Mesothelial cell of epicardium (in vitro differentiated cells): ENCODE measurements around the gene GRK2. TPM values are rescaled to one million over a fixed set of nuclear protein-coding genes. Genes with fewer than 3 reads are reported as not detected.

Source experiments
- DNase-seq, 2 experiments: peaks; one replicate each; pipeline ENCODE4 v3.0.0; 2021; ENCODE audit warnings: low spot score in 2 of 2; ENCODE audit not compliant: unreplicated experiment in 2 of 2
- H3K27ac Mint-ChIP-seq: 2 replicates; pipeline ENCODE4 v1.8.0; 2021; ENCODE audit warnings: mixed read lengths
- H3K27me3 Mint-ChIP-seq: 2 replicates; pipeline ENCODE4 v1.8.0; 2021; ENCODE audit warnings: low read depth, mixed read lengths
- H3K36me3 Mint-ChIP-seq: 2 replicates; pipeline ENCODE4 v1.8.0; 2021; ENCODE audit warnings: mixed read lengths
- H3K4me1 Mint-ChIP-seq: 2 replicates; pipeline ENCODE4 v1.8.0; 2021; ENCODE audit warnings: mixed read lengths
- H3K4me3 Mint-ChIP-seq: 2 replicates; pipeline ENCODE4 v1.8.0; 2021; ENCODE audit warnings: mild to moderate bottlenecking, moderate library complexity, mixed read lengths
- H3K9me3 Mint-ChIP-seq: 2 replicates; pipeline ENCODE4 v1.8.0; 2021; ENCODE audit warnings: mixed read lengths
- total RNA-seq: library from RNA; stranded (reverse); gene quantifications from 3 replicates; pipeline ENCODE4 v1.2.1, GENCODE V29; 2021
- TF ChIP-seq, protein P1 (sequence below): fragments of 200-600 bp; sonication (generic); IDR thresholded peaks from one replicate; pipeline ENCODE4 v1.5.0; 2021; ENCODE audit warnings: antibody characterized with exemption; ENCODE audit not compliant: unreplicated experiment

The GRK2 gene
- total RNA-seq, 1 donor from 2014 or later = 46.4 TPM

DNA sequence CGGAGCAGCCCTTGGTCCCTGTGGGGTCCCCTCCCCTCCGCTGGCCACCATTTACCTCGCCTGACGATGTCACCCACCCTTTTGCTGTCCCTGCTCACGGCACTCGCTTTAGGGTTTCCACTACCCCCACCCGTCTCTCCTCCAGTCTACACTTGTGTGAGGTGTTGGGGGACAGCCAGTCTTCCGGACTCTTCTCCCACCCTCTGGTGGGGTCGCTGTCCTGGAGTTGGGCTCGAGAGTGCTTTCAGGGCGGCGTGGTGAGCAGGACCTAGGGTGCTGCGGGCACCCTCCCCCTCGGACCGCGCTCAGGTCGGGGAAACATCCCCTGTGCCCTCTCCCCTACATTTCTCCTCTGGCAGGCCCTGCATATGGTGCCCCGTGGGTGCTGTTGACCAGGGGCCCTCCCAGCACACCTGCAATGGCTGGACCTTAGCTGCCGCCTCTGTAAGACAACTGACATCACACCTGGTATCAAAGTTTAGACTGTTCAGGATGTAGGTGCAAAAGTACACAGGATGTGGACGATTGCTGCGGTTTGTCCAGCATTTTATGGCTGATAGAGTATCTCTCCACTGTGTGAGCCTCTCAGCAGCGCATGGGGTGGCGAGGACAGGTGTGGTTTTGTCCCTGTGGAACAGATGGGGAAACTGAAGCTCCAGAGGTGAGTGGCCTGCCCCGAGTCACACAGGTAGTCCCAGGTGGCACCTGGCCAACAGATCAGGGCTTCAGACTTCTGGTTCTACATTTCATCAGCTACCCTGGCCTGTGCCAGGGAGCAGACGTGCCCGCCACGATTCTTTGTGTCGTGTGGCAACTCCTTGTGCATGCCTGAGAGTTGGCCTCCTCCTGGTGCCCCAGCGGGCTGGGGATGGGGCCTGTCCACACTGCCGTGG is 1.2 kb downstream of the GRK2 start:
- DNase-seq = no peak
- peaks cover 46% of the 10 kb centered on the region for H3K4me1 Mint-ChIP-seq
- H3K27me3 Mint-ChIP-seq = no peaks in the 10 kb centered on the region

DNA sequence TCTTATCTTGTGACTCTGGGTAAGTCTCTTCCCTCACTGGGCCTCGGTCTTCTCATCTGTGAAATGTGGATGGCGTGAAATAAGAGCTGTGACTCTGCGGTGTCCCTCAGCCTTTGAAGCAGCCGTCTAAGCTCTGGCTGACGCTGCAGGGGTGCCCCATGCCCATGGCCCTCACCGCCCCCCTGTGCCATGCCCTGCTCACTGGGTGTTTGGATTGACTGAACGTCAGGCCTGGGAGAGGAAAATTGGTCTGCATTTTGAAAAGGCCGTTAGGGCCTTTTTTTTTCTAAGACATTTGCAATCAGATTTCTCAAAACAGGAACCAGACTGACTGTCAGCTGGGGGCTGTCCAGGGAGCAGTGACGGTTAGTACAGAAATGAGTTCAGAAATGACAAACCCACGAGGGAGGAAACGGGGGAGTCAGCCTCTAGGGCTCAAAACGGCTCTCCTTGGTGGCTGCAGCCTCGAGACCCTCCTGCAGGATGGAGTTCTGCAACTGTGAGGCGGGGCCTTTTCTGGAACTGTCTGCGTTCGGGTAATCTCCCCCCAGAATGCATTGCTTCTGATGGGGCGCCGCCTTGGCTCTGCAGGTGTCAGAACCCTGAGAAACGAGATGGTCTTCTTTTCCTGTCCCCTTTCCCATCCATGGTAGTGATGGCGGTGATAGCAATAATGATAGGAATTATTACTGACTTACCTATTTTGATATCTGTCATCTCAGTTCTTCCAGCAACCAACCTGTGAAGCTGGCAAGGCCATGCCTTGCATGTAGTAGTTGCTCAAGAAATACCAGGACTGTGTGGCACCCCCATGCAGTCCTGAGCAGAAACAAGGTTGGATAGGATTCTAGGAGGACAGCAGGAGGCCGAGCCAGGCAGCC is 2.0 kb downstream of the GRK2 start:
- H3K27me3 Mint-ChIP-seq = no peaks in the 10 kb centered on the region
- no peaks in the 10 kb centered on the region for H3K36me3 Mint-ChIP-seq
- peaks cover 37% of the 10 kb centered on the region for H3K4me1 Mint-ChIP-seq
- no peak for DNase-seq
- H3K4me3 Mint-ChIP-seq = peak overlapping the region; percentile 93
- no peak overlapping the region for H3K27ac Mint-ChIP-seq
- TF ChIP-seq, protein P1, sequence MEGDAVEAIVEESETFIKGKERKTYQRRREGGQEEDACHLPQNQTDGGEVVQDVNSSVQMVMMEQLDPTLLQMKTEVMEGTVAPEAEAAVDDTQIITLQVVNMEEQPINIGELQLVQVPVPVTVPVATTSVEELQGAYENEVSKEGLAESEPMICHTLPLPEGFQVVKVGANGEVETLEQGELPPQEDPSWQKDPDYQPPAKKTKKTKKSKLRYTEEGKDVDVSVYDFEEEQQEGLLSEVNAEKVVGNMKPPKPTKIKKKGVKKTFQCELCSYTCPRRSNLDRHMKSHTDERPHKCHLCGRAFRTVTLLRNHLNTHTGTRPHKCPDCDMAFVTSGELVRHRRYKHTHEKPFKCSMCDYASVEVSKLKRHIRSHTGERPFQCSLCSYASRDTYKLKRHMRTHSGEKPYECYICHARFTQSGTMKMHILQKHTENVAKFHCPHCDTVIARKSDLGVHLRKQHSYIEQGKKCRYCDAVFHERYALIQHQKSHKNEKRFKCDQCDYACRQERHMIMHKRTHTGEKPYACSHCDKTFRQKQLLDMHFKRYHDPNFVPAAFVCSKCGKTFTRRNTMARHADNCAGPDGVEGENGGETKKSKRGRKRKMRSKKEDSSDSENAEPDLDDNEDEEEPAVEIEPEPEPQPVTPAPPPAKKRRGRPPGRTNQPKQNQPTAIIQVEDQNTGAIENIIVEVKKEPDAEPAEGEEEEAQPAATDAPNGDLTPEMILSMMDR = no peak
- no peaks in the 10 kb centered on the region for H3K9me3 Mint-ChIP-seq

More for the DNA sequence above, 1.2 kb downstream of the GRK2 start:
- Mint-ChIP-seq H3K27ac (peak overlapping the region; percentile 92), H3K36me3 (no peaks in the 10 kb centered on the region), H3K9me3 (no peaks in the 10 kb centered on the region), H3K4me3 (peak overlapping the region; percentile 93)
- TF ChIP-seq, protein P1 = no peak

DNA sequence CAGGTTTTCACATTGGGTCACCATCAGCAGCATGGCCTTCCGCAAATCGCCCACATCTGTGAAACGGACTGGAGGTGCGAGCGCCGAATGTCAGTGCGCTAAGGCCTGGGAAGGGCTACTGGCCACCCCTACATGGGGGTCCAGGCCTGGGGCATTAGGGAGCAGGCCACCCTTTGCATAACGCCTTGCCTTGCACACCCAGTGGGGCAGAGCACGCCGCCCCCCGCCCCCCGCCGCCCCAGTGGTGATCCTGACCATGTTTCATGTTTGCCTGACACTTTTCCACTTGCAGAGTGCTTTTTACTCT is 2.6 kb downstream of the GRK2 start:
- H3K27me3 Mint-ChIP-seq = no peaks in the 10 kb centered on the region
- peak overlapping the region; percentile 17 for H3K4me3 Mint-ChIP-seq
- DNase-seq = no peak
- no peaks in the 10 kb centered on the region for H3K9me3 Mint-ChIP-seq
- no peak overlapping the region for H3K27ac Mint-ChIP-seq
- H3K4me1 Mint-ChIP-seq = peaks cover 36% of the 10 kb centered on the region
- H3K36me3 Mint-ChIP-seq = no peaks in the 10 kb centered on the region
- TF ChIP-seq, protein P1 = no peak

DNA sequence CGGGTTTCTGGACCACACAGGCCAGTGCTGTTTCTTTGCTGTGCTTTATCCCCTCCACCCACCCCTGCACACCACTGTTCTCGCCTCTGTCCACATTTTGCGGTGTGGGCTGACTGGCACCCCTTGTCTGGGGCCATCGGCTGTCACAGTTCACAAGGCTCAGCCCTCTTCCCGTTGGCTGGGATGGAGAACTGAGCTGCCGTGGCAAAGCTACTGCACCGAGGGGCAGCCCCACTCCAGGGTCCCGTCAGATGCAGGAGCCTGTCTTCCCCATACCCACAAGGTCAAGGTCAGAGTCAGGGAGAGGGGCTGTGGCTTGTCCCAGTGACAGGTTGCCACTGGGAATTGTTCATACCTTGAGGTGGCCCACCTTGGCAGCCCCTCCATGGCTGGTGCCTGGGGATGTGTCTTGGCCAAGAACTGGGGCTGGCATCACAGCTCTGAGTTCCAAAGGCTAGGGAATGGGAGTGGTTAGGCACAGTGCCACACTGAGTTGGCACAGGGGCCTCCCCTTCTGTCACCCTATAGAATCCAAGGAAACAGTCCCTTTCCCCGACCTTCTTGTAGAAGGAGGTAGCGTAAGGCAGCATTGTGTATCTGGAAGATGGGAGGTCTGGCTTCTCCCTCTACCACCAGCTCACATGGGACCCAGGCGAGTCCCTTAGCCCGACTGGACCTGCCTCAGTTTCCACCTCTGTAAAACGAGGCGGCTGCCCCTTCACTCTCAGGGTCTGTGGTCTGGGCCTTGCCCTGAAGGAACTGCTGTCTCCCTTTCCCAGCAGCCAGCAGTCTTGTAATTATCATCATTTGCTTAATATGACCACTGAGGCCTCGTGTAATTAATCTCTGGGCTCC is 3.4 kb downstream of the GRK2 start:
- H3K36me3 Mint-ChIP-seq = no peaks in the 10 kb centered on the region
- TF ChIP-seq, protein P1 = no peak
- peaks cover 36% of the 10 kb centered on the region for H3K4me1 Mint-ChIP-seq
- no peaks in the 10 kb centered on the region for H3K9me3 Mint-ChIP-seq
- no peak for DNase-seq
- H3K27ac Mint-ChIP-seq = peak overlapping the region; percentile 73
- H3K4me3 Mint-ChIP-seq = peak overlapping the region; percentile 48
- H3K27me3 Mint-ChIP-seq = no peaks in the 10 kb centered on the region
